Activated naive CD4-positive, alpha-beta T cell treated with anti-CD3 and anti-CD28 coated beads, Interleukin-2, amount 10 ng/mL, durations not matched to agents 5 hours and 36 hours (primary cell): ENCODE results near the gene POLD4. TPM values are rescaled to one million over a fixed set of nuclear protein-coding genes. Genes with fewer than 3 reads are reported as not detected.

ENCODE experiments used
- total RNA-seq, 2 experiments: library from RNA; stranded (reverse); gene quantifications; one replicate each; pipeline ENCODE4 v1.2.3, GENCODE V29; 2021

POLD4 gene
- 10 to 100 TPM; 75.9 to 79.4 TPM for total RNA-seq

DNA sequence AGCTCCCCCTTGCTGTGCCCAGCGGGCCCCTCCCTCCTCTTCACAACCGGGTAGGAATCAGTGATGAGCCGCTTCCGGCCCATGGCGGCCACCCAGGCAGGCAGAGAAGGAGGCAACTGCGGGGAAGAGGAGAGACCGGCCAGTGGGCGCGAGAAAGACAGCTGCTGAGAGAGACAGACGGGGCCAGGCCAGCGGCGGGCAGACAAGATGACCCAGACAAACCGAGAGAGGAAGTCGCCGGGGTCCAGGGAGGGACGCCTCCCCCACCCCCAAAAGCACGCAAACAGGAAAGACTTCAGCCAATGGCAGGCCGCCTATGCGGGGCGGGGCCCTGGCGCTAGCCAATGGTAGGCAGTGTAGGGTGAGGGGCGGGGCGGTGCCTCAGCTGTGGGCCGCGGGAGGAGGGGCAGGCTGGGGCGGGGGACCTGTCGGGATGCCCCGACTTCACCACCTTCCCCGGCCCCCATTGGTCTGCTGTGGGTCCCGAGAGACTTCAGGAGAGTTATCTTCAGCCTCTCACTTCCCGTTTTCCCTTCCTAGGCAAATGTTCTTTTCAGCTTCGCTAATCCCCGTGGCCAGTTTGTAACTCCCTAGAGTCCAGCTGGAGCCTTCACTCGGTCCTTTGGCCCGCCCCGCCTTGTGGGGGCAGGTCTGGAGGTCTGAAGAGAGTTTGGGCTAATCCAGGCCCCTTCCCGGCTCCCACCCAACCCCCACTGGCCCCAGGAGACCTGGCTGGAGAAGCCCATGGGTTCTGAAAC is at the start of gene POLD4:
Gene POLD4, minus strand, starts transcription at position 230 of the 758 bp plus-strand sequence. Its CDS starts 147 bp downstream, at position 83.

GRCh38 chr11:67401495-67402191 is 48.3 kb upstream of the POLD4 start, which contains the start of gene PPP1CA:
Gene PPP1CA, minus strand, starts transcription at chr11:67401858. Its CDS starts 76 bp downstream, at chr11:67401782.

DNA sequence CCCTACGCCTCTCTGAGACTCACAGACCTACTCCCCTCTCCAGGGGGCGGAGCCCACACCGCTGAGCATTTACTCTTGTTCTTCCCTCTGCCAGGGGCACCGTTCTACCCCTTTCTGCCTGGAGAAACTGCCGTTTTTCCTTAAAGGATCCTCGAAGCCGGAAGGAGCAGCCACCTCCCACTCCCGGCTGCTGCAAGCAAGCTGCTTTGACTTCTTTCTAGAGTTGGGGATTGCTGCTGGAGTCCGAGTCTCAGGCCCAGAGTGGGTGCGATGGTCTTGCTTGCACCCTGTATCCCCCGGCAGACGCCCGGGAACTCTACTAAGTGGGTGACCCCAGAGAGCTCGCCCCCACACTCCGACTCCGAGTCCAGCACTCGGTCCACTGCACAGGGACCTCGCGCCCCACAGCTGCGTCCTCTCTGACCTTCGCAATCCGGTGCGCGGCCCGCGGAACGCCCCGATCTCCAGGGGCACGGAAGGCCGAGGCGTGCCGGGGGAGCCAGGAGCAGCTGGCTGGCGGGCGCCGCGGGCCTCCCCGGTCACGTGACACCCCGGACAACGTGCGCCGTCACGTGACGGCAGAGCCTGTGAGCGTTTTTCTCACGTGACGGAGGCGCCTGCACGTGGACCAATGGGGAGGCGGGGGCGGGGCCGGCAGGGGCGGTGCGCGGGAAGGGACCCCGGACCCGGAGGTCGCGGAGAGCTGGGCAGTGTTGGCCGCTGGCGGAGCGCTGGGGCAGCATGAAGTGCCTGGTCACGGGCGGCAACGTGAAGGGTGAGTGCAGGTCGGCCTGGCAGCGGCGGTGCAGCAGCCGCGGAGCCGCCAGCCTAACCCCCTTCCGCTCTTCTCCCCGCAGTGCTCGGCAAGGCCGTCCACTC is 38.2 kb upstream of the POLD4 start, which contains the start of gene RAD9A:
Gene RAD9A, plus strand, starts transcription at position 683 of the 879 bp plus-strand sequence. Its CDS starts 59 bp downstream, at position 742.

DNA sequence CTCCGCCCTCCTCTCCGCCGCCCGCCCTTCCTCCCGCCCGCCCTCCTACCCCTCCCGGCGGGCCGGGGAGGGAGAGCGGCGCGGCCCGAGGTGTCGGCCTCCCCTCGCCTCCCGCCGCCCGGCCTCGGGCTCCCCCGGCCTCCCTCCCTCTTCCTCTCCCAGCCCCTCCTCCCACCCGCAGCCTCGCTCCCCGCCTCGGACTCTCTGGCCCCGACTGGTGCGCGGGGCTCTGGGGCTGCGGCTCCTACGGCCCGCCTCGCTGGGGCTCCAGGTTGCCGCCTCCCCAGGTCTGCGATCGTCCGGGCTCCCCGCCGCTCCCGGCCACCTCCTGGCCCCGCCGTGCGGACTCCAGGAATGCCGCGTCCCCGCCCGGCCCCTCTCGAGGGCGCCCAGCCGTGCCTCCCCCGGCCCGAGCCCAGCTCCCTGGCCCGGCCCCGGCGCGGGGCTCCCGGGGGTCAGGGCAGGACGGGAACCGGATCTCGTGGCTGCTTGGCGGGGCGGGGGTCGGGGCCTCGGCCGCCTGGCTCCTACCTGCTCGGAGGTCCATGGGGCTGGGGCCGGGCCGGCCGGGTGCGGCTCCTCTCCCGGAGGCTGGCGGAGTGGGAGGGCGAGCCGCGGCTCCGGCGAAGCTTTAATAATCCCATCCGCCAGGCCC is 19.8 kb upstream of the POLD4 start, which contains the start of gene CLCF1:
Gene CLCF1, minus strand, starts transcription at position 606 of the 655 bp plus-strand sequence. Its CDS starts 59 bp downstream, at position 547.

DNA sequence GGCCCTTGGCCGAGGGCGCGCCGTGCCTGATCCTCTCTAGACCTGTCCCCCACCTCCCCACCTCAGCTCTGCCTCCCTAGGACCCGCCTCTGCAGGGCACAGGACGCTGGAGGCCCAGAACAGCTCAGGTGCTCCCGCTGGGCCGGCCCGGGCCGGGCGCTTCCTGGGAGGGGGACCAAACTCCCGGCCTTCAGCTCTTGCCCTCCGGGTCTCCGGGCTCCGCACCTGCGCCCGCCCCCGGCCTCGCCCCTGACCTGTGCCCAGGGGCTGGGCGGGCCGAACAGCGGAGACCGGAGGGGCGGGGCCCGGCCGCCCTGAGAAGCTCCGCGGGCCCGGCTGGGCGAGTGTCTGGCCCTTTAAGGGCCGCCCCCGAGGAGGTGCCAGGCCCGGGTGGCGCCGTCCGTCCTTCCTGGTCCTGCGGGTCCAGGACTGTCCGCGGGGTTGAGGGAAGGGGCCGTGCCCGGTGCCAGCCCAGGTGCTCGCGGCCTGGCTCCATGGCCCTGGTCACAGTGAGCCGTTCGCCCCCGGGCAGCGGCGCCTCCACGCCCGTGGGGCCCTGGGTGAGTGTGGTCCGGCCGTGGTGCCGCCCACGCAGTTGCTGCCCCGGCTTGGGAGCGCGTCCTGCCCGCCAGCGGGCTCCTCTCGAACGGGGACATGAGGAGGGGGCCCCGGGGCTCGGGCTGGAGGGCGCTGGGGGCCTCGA is 50.1 kb downstream of the POLD4 start, which contains the start of gene SSH3:
Gene SSH3, plus strand, starts transcription at position 399 of the 703 bp plus-strand sequence. Its CDS starts 96 bp downstream, at position 495.

Other genes starting within 250 kb of the POLD4 start
- 10 to 100 TPM; 94.8 to 96.5 TPM for gene KDM2A, start 234.3 kb downstream of the POLD4 start, total RNA-seq
- 100 to 1,000 TPM; 289 to 308 TPM for gene GRK2, start 87.1 kb downstream of the POLD4 start, total RNA-seq
- 100 to 1,000 TPM; 164 to 176 TPM for gene ANKRD13D, start 64.2 kb downstream of the POLD4 start, total RNA-seq
- 10 to 100 TPM; 11.9 to 12.5 TPM for gene SSH3, start 50.0 kb downstream of the POLD4 start, total RNA-seq
- gene CLCF1, start 20.1 kb upstream of the POLD4 start, total RNA-seq: under 1 TPM; 0.60 to 0.86 TPM
- 10 to 100 TPM; 44.5 to 48.5 TPM for gene RAD9A, start 38.4 kb upstream of the POLD4 start, total RNA-seq
- 100 to 1,000 TPM; 282 to 301 TPM for gene PPP1CA, start 48.3 kb upstream of the POLD4 start, total RNA-seq
- gene TBC1D10C, start 50.5 kb upstream of the POLD4 start, total RNA-seq: 100 to 1,000 TPM; 312 to 320 TPM
- 1 to 10 TPM; 1.1 TPM for gene CARNS1, start 62.1 kb upstream of the POLD4 start, total RNA-seq
- 10 to 100 TPM; 49.3 to 60.0 TPM for gene RPS6KB2, start 74.9 kb upstream of the POLD4 start, total RNA-seq
- gene PTPRCAP, start 84.1 kb upstream of the POLD4 start, total RNA-seq: 100 to 1,000 TPM; 404 to 425 TPM
- gene CORO1B, start 89.9 kb upstream of the POLD4 start, total RNA-seq: 100 to 1,000 TPM; 375 to 382 TPM
- not detected for gene GPR152, start 99.2 kb upstream of the POLD4 start, total RNA-seq
- gene CABP4, start 101.8 kb upstream of the POLD4 start, total RNA-seq: 1 to 10 TPM; 3.4 to 3.7 TPM
- gene TMEM134, start 115.7 kb upstream of the POLD4 start, total RNA-seq: 10 to 100 TPM; 50.3 to 57.3 TPM
- 100 to 1,000 TPM; 142 to 145 TPM for gene AIP, start 129.5 kb upstream of the POLD4 start, total RNA-seq
- 100 to 1,000 TPM in 1 of 2 experiments, 10 to 100 TPM in 1; 97.2 to 101 TPM for gene PITPNM1, start 151.8 kb upstream of the POLD4 start, total RNA-seq
- gene CDK2AP2, start 154.6 kb upstream of the POLD4 start, total RNA-seq: 10 to 100 TPM; 93.6 to 95.8 TPM
- gene CABP2, start 169.9 kb upstream of the POLD4 start, total RNA-seq: not detected
- 100 to 1,000 TPM; 156 to 157 TPM for gene GSTP1, start 230.3 kb upstream of the POLD4 start, total RNA-seq